ENCODE data around the gene HPSE2. TPM values are rescaled to one million over a fixed set of nuclear protein-coding genes. Genes with fewer than 3 reads are reported as not detected.

HPSE2 gene
- polyA plus RNA-seq, 1 of the 3 experiments (the other 2 are of a cell fraction) = not detected

DNA sequence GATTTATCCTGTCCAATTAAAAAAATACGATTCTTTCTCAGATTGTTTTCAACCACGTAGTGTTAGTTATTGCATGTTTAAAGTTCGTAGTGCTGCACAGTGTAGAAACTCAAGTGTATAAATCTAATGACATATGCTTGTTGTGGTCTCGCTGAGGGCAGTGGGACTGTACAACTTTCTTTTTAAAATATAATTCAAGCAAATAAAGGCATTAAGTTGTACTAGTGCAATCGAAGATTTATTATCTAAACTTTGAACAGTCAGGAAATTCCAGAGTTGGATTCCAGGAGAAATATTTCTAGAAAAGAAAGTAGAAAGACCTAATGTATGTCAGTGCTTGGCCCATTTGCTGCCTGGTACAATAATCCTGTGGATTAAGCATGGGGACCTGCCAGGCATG lies 664.8 kb downstream of the HPSE2 start (continued):
- TF ChIP-seq, protein P1, sequence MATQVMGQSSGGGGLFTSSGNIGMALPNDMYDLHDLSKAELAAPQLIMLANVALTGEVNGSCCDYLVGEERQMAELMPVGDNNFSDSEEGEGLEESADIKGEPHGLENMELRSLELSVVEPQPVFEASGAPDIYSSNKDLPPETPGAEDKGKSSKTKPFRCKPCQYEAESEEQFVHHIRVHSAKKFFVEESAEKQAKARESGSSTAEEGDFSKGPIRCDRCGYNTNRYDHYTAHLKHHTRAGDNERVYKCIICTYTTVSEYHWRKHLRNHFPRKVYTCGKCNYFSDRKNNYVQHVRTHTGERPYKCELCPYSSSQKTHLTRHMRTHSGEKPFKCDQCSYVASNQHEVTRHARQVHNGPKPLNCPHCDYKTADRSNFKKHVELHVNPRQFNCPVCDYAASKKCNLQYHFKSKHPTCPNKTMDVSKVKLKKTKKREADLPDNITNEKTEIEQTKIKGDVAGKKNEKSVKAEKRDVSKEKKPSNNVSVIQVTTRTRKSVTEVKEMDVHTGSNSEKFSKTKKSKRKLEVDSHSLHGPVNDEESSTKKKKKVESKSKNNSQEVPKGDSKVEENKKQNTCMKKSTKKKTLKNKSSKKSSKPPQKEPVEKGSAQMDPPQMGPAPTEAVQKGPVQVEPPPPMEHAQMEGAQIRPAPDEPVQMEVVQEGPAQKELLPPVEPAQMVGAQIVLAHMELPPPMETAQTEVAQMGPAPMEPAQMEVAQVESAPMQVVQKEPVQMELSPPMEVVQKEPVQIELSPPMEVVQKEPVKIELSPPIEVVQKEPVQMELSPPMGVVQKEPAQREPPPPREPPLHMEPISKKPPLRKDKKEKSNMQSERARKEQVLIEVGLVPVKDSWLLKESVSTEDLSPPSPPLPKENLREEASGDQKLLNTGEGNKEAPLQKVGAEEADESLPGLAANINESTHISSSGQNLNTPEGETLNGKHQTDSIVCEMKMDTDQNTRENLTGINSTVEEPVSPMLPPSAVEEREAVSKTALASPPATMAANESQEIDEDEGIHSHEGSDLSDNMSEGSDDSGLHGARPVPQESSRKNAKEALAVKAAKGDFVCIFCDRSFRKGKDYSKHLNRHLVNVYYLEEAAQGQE (IDR thresholded peaks at IDR 0.05; ENCODE audit: low read depth, low read length) = no peak
- no peak for TF ChIP-seq RCOR1 (IDR thresholded peaks at IDR 0.05; ENCODE audit: low read length)

DNA sequence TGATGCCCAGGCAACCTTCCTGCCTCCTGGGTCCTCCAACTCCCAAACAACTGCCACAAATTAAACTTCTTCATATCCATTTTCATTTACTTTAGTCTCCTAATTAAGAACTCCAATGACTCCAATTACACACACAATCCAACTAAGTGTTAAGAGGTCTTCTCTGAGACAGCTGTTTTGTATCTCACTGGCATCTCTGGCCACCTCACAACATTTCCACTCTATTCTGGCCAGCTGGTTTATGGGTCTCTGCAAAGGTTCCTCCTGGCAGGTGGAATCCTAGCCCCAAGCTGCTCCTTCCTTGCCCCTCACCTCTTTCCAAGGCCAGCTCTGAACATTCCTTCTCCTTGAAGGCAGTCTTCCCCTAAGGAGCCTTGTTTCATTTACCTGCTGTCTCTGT lies 665.8 kb downstream of the HPSE2 start:
- H3K4me1 ChIP-seq (ENCODE audit: control insufficient read depth in 1 of 2, insufficient read depth in 2 of 2, low read depth in 1 of 2, low read length in 1 of 2) = no peaks in the 10 kb centered on the region
- no peaks in the 10 kb centered on the region for H3F3A ChIP-seq (replicated peaks; ENCODE audit: insufficient read depth)
- DNase-seq = no peak
- H4K20me1 ChIP-seq (ENCODE audit: insufficient read depth) = no peaks in the 10 kb centered on the region
- no peaks in the 10 kb centered on the region for H3K79me2 ChIP-seq (ENCODE audit: insufficient read depth)
- TF ChIP-seq YY1 (IDR thresholded peaks at IDR 0.05; ENCODE audit: low read depth) (no peak), GATA2 (CRISPR knock-in tag; IDR thresholded peaks at IDR 0.05) (no peak), PBX3 (IDR thresholded peaks at IDR 0.05) (no peak), RAD21 (IDR thresholded peaks at IDR 0.05; ENCODE audit: low read length) (no peak), RXRA (IDR thresholded peaks at IDR 0.05; ENCODE audit: borderline replicate concordance, low read depth) (no peak), CTCF (IDR thresholded peaks at IDR 0.05) (no peak), SMC3 (IDR thresholded peaks at IDR 0.05; ENCODE audit: low read depth, low read length) (no peak), EZH2phosphoT487 (IDR thresholded peaks at IDR 0.05; ENCODE audit: borderline replicate concordance, low read depth) (no peak), RCOR1 (IDR thresholded peaks at IDR 0.05; ENCODE audit: low read length) (no peak), FOSL2 (IDR thresholded peaks at IDR 0.05; ENCODE audit: borderline replicate concordance, low read depth) (no peak), MXI1 (IDR thresholded peaks at IDR 0.05; ENCODE audit: low read depth, low read length) (no peak)
- TF ChIP-seq, protein P2, sequence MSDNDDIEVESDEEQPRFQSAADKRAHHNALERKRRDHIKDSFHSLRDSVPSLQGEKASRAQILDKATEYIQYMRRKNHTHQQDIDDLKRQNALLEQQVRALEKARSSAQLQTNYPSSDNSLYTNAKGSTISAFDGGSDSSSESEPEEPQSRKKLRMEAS (IDR thresholded peaks at IDR 0.05; ENCODE audit: low read depth) = no peak
- TF ChIP-seq, protein P1 (IDR thresholded peaks at IDR 0.05; ENCODE audit: low read depth, low read length) = no peak
- TF ChIP-seq, protein P3, sequence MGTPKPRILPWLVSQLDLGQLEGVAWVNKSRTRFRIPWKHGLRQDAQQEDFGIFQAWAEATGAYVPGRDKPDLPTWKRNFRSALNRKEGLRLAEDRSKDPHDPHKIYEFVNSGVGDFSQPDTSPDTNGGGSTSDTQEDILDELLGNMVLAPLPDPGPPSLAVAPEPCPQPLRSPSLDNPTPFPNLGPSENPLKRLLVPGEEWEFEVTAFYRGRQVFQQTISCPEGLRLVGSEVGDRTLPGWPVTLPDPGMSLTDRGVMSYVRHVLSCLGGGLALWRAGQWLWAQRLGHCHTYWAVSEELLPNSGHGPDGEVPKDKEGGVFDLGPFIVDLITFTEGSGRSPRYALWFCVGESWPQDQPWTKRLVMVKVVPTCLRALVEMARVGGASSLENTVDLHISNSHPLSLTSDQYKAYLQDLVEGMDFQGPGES (IDR thresholded peaks at IDR 0.05; ENCODE audit: low read depth, low read length) = no peak
- TF ChIP-seq, protein P4, sequence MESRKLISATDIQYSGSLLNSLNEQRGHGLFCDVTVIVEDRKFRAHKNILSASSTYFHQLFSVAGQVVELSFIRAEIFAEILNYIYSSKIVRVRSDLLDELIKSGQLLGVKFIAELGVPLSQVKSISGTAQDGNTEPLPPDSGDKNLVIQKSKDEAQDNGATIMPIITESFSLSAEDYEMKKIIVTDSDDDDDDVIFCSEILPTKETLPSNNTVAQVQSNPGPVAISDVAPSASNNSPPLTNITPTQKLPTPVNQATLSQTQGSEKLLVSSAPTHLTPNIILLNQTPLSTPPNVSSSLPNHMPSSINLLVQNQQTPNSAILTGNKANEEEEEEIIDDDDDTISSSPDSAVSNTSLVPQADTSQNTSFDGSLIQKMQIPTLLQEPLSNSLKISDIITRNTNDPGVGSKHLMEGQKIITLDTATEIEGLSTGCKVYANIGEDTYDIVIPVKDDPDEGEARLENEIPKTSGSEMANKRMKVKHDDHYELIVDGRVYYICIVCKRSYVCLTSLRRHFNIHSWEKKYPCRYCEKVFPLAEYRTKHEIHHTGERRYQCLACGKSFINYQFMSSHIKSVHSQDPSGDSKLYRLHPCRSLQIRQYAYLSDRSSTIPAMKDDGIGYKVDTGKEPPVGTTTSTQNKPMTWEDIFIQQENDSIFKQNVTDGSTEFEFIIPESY (IDR thresholded peaks at IDR 0.05; ENCODE audit: borderline replicate concordance, low read depth) = no peak
- ChIA-PET POLR2A (no interaction called here), CTCF (no interaction called here)
- H3K9me3 ChIP-seq = no peaks in the 10 kb centered on the region
- H3K4me2 ChIP-seq = no peak overlapping the region
- H2AFZ ChIP-seq (ENCODE audit: low read depth) = no peak overlapping the region
- no peaks in the 10 kb centered on the region for H3K36me3 ChIP-seq (replicated peaks in 1 of 2; ENCODE audit: control insufficient read depth in 1 of 2, insufficient read depth in 2 of 2, low read length in 1 of 2)
- no peak overlapping the region for H3K9ac ChIP-seq
- no peaks in the 10 kb centered on the region for H3K9me2 ChIP-seq
- no peaks in the 10 kb centered on the region; the same call in 1 of the 2 replicates for H3K27me3 ChIP-seq (ENCODE audit: insufficient read depth)
- H3K4me3 ChIP-seq (ENCODE audit: low read depth in 2 of 2, low read length in 1 of 2) = no peak overlapping the region
- H3K27ac ChIP-seq (ENCODE audit: low read depth in 2 of 2, low read length in 1 of 2) = no peak overlapping the region

All from SK-N-SH (cell line).